HG03175 (cell line): ENCODE measurements around the gene FCAMR.
A peak's percentile ranks its signal among the peaks of the same experiment; 100 is the strongest.
"Not testable (repeated sequence)": the region's sequence is repeated elsewhere in the genome, so short reads cannot be mapped to it uniquely, and the experiment has no call there.

Source experiments
- ATAC-seq: cut with Tn5 transposase; IDR thresholded peaks from one replicate; pipeline ENCODE4 v1.9.1; 2021; ENCODE audit warnings: mild to moderate bottlenecking, moderate library complexity; ENCODE audit not compliant: unreplicated experiment

FCAMR gene

GRCh38 chr1:206937425-206937824 lies 32.8 kb downstream of the FCAMR start:
- no peak for ATAC-seq

DNA sequence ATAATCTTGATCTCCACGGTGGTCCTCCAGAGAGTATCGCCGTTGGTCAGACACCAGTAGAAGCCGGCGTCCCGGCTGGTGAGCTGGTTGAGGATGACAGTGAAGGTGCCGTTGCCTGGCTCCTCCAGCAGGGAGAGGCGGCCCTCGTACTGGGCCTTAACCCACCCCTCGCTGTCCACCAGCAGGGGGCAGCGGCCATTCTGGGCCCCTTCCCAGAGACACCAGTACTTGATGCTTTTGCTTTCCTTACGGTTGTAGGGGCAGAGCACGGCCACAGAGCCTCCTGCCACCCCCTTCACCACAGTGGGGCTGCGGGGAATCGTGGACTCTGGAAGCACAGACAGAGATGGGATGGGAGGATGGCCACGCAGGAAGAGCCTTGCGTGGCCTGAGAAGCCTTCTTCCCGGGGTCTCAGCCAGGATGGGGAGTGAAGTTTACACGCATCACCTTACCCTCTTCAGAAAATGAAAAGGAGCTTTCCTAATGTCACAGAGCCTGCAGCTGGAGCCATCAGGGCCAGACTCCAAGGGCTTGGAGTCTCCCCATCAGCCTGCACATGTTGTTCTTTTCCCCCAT lies 34.7 kb downstream of the FCAMR start:
- no peak for ATAC-seq

- ATAC-seq: no peak
Observed at GRCh38 chr1:206933333-206933945, 36.8 kb downstream of the FCAMR start.

DNA sequence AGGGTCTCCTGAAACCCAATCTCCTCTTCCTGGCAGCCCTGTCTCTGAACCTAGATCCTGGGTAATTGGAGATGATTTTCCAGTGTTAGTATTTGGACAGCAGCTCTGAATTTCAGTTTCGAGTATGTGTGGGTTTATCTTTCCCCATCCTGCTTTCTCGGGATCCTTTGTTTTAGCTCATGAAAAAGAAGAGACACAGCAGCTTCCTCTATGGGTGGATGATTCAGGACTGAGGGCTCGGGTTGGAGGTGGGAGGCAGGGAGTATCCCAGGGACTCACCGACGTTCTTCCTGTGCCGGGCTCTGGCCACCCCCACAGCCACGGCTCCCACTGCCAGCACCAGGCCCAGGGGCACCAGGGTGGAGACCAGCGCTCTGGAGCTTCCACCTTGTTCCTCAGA lies 38.1 kb downstream of the FCAMR start:
- no peak for ATAC-seq

GRCh38 chr1:206931709-206932108 lies 38.6 kb downstream of the FCAMR start:
- ATAC-seq: no peak

DNA sequence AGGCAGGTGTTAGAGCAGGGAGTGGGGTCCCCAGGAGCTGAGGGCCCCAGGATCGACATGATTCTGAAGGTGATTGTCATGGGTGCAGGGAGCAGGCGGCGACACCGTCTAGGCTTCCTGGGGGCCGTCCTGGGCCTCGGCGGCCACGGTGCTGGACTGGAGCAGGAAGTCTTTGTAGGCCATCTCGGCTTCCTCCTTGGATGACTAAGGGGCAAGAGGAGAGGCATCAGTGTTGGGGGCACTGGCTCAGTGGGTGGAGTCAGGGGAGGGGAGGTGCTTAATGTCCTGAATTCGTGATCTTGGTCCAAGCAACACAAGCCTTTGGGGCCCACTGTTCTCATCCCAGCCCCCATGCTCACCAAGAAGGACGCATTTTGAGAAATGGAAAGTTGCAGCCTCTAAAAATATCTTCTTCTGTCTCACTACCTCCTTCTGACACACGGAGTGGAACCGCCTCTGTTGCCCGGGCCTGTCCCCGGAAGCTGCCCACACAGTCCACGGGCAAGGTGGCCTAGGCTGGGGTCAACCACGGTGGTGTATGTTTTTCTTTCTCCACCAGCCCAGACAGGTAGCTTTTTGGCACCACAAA lies 40.0 kb downstream of the FCAMR start:
- peak; percentile 80 for ATAC-seq

DNA sequence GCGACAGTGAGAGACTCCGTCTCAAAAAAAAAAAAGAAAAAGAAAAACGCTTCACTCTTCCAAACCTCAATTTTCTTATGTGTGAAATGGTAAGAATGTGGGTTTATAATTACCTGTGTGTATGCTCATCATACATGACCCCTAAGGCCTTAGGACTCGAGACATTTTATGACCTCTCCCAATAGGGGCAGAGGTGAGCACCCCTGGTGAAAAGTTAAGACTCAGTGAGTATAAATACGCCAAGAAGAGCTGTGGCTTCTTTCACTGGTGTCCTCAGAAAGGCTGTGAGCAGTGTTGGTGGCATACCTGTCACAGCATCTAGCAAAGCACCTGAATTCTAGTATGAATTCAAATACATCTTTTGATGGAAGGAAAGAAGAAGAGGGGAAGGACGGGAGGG lies 40.7 kb downstream of the FCAMR start:
- no peak for ATAC-seq

DNA sequence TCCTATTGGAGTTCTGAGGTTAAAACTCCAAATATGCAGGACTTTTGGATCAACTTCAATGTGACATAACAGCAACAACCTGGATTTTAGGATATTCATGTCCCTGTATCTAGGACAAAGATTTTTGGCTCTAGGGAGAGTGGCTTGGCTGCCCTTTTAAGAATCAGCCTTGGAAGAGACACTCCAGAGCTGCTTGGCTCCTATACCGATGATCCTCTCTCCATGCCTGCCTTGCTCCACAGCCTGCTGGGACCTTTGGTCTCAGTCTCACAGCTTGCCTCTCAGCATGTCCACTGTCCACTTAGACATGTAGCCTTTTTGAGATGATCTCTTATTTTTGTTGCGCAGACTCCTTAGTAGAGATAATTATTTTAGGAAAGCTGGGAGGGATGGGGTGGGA lies 44.0 kb downstream of the FCAMR start:
- no peak for ATAC-seq

GRCh38 chr1:206925106-206925736 lies 45.0 kb downstream of the FCAMR start:
- peak; percentile 62 for ATAC-seq

DNA sequence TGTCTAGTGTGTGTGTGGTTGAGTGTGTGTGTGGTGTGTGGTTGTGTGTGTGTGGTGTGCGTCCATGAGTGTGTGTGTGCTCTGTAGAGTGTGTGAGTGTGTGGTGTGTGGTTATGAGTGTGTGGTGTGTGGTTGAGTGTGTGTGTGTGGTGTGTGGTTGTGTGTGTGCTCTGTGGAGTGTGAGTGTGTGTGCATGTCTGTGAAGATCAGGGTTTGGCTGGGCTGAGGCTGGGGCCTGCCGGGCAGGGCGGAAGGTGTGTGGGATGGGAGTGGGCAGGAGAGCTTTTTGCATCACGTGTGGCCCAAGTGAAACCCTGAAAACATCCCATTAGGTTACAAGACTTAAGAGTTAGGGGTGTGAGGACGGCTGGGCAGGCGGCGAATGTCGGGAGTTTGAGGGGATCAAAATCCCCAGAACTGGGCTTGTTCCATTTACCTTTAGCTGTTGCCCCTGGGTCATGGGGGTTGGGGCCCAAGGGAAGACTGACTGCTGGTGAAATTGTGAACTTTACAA lies 45.6 kb downstream of the FCAMR start:
- ATAC-seq: peak; percentile 19

GRCh38 chr1:206923961-206924557 lies 46.2 kb downstream of the FCAMR start:
- not testable (repeated sequence) for ATAC-seq

DNA sequence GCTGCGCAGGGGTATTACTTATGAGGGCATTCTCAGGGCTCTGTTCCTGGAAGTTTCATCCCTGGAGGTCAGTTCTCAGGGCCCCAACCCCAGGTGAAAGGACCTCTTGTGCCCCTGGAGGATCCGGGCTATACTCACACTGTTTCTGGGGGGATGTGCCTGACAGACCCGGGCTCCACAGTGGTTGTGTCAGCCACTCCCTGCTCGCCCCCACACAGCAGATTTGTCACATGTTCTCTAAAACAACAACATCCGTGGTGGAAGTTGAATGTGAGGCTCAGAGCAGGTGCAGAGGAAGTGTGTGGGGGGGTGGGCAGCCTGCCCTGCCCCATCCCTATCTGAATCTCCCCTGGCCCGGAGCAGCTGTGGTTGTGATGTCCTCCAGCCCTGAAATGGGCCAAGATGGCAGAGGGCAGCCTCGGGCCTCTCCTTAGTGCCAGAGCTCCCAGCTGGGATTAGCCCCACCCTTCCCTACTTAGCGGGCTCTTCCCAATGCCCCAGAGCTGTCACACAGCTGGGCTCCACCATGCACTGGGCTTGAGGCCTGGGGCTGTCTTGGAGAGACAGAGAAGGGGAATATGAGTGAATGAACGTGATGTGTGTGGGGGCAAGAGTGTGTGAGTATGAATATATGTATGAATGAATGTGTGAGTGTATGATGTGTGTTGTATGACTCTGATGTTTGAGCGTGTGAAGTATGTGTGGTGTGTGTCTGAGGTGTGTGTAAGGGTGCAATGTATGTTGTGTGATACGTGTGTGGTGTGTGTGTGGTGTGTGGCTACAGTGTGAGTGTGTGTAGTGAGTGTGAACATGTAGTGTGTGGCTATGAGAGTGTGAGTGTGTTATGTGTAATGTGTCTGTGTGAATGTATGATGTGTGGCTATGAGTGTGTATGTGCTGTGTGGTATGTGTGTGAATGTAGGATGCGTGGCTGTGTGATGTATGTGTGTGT lies 47.0 kb downstream of the FCAMR start:
- peak; percentile 55 for ATAC-seq

- no peak for ATAC-seq
Observed at GRCh38 chr1:206922524-206922923, 47.7 kb downstream of the FCAMR start.

- ATAC-seq: no peak
Observed at GRCh38 chr1:206921772-206922265, 48.4 kb downstream of the FCAMR start, which contains the start of gene FCMR. Gene FCMR (minus strand): TSS chr1:206921941. CDS start chr1:206921854, 87 bp downstream.

GRCh38 chr1:206918076-206918475 lies 52.2 kb downstream of the FCAMR start:
- ATAC-seq: no peak

DNA sequence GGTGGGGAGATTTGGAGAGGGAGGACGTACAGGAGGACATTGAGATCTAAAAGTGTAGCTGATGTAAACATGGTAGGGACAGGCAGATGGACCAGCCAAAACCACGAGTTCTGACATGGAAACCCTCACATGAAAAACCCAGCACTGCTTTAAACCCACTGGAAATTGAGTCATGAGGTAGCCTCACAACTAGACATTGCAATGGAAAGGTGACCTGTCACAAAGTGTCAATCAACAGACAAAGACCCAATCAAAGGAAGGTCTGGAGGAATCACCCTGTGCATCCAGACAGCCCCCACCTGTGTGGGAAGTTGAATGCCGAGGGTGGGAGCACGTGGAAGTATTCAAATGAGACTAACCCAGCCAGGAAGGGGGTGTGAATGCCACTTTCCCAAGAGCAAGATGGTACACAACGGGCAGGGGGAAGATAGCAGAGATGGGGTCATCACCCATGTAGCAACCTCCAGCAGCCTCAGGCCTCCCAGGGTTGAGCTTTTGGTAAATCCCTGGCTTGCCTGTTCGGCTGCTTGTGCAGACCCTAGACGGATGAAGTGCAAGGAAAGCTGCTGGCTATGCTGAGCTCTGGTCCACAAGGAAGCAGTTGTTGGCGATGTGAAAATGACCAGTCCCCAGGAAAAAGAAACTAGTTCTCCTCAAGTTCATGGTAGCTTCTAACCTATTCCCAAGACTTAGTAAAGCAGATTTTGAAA lies 54.1 kb downstream of the FCAMR start:
- ATAC-seq: no peak

- no peak for ATAC-seq
Observed at GRCh38 chr1:206915030-206915735, 55.1 kb downstream of the FCAMR start.

- no peak for ATAC-seq
Observed at GRCh38 chr1:206913766-206914537, 56.3 kb downstream of the FCAMR start.
